CD4-positive, alpha-beta T cell treated with Interleukin-17A for 4 hours (primary cell): ENCODE data around the gene POLA1.

Source experiments
- DNase-seq: peaks from one replicate; pipeline ENCODE4 v3.0.0-alpha.2; 2020; ENCODE audit warnings: mixed read lengths

Gene POLA1

DNA sequence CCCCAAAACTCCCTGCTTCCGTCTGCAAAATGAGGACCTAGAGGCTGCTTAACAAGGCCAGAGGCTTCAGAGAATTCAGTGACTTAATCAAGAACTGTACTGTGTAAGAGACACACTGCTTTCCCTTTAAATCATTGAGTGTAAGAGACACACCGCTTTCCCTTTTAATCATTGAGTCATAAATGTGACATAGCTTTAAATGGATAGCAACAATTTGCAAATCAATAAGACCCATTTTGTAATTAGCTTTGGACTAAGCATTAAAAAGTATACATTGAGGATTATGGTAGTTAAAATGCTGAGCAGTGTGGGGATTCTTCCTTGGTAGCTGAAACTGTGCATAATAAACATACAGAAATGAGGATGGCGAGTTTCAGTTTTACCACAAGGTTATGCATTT is 290.2 kb downstream of the POLA1 start:
- DNase-seq: no peak

DNA sequence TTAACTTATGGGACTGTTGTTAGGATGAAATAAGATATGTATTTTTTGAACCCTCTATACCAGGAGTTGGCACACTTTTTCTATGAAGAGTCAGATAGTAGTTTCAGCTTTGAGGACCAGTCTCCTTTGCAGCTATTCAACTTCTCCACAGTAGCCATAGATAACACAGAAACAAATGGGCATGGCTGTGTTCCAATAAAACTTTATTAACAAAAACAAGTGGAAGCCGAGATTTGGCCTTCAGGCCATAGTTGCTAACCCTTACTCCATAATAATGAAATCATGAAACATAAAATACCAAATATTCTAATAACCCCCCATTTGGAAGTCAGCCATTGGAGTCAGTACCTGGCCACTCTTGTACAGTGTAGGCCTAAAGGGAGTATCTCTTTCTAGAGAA is 291.4 kb downstream of the POLA1 start:
- DNase-seq: no peak

DNA sequence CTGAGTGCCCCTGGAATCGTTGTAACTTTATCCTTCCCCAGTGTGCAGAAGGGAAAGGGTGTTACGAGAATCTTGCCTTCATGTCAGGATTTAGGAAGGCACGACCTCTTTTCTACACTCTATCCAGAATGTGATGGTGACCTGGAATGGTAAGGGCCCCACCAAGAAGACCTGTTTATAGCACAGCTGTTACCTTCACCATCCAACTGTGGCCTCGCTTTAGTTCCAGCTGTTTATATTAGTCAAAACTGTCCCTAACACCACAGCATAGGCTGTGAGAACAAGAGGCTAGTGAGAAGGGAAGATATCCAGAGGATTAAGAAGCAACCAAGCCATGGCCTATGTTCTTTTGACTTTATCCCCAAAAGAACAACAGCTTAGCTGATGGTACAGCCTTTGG is 294.0 kb downstream of the POLA1 start:
- DNase-seq: no peak

DNA sequence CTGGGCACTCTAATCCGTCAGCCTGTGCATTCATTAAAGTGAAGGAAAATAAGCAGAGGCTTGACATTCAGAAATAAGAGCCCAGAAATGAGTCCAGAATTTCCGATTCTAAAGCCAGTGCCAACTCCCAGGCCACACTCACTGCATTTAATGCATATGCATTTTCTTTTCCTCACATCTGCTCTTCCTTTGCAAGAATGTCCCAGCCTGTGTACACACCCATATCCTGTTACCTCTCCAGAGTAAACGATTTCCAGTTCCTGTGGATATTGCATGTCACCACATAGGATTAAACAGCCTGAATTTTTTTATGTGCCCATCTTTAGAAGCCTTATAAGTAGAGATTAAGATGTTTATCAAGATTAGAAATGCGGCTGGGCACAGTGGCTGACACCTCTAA is 294.6 kb downstream of the POLA1 start:
- no peak for DNase-seq

DNA sequence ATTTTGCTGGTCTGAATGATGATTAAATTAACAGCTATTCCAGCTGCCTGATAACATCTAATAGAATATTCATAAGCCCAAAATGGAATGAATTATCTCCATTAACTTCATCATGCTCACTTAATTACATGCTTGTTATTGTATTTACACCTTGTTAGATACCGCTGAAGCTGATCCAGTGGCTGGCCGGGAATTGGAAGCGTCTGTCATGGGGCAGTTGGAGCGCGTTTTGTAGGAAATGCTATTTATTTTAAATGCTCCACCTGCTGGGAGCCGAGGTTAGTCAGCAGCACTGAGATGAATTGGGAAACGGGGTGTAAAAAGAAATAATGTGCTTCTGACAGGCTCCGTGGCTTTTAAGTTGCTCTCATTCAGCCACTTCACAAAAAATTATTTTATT is 296.8 kb downstream of the POLA1 start:
- no peak for DNase-seq

DNA sequence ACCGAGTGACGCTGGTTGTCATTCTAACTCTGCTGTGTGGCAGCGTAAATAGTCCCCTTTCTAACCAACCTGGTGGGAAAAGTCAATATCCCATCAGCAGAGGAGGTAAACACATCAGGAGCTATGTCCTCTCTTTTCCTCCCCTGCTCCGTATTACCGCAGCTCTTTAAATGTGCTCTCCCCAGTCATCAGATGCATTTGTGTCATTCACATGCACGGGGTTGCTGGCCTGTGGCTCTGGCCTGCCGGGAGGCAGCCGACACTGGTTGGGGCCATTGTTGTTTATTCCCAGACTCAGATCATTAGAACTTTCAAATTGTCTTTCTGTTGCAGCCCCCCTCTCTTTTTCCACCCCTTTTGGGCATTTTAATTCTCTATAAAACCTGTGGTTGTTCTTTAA is 300.2 kb downstream of the POLA1 start:
- DNase-seq: no peak

DNA sequence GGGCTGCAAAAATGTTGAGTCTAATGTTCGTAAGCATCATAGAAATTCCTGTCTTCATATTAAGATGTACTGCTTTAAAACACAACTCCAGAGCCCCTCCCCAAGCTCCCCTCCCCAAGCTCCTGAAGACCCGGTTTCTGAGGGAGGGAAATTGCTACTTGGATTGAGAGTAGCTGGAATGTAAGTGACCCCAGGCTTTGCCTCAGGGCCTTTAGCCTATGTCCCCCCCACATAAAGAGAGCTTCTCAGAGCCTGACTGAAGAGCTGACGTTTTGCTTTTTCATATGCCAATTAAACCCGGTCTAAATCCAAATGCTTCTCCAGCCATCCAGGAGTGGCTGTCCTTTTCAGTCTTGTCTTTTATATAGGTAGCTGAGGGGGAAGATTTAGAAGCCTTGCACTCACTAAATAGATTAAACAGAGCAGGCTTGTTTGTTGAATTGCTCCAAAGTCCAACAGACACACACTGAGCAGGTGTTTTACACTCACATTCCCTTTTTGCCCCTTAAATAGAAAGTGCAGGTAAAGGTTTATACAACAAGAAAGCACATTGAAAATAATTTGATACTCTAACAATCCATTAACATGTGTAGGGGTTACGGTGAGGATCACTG is 302.5 kb downstream of the POLA1 start:
- DNase-seq: no peak

GRCh38 chrX:24999511-24999910 is 305.8 kb downstream of the POLA1 start:
- DNase-seq: no peak

DNA sequence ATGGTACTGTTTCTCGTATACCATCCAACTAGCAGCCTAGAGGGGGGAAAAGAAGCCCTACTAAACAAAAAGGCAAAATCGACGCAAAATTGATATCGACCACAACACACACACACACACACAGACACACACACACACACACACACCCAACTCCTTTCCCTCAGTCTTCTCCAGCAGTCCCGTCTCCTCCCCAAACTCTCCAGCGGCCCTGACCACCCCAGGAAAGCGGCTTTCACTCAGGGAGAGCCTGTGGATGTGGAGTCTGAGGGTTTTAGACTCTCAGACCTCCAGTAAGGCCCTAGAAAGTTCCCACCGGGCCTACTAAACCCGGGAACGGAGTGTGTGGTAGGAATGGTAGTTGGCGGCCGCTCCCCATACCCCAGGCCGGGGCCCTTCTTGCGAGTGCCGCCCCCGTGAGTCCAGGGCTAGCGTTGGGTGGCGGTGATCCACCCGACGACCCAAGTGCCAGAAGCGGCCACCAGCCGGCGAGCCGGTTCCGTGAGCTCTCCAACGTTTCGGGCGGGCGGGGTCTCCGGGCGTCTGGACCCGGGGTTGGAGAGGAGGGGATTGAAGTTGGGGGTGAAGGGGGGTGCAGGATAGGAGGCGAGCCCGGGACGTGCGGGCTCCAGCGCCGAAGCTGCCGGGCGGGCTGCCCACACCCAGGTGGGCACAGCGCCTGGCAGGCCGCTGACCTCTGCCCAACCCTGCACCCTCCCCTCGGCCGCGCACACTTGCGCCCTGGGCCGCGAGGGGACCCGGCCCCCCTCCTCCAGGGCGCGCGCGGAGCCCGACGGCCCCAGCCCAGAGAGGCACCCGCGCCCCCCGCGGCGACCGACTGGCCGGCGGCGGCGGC is 308.3 kb downstream of the POLA1 start:
- DNase-seq: no peak

DNA sequence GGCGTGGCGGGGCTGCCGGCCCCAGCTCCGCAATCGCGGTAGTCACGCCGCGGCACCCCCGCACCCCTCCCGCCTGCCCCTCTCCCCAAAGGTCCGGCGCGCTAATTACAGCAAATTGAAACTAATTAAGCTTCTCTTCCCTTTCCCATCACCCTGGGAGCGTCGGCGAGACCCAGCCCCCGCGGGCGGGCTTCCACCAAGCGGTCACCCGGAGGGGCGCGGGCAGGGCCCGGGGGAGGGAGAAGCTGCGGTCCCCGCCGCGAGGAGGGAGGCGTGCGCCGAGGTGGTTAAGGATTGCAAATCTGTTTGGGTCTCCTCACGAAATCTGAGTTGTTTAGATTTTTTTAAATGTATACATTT is 308.9 kb downstream of the POLA1 start:
- DNase-seq: no peak

DNA sequence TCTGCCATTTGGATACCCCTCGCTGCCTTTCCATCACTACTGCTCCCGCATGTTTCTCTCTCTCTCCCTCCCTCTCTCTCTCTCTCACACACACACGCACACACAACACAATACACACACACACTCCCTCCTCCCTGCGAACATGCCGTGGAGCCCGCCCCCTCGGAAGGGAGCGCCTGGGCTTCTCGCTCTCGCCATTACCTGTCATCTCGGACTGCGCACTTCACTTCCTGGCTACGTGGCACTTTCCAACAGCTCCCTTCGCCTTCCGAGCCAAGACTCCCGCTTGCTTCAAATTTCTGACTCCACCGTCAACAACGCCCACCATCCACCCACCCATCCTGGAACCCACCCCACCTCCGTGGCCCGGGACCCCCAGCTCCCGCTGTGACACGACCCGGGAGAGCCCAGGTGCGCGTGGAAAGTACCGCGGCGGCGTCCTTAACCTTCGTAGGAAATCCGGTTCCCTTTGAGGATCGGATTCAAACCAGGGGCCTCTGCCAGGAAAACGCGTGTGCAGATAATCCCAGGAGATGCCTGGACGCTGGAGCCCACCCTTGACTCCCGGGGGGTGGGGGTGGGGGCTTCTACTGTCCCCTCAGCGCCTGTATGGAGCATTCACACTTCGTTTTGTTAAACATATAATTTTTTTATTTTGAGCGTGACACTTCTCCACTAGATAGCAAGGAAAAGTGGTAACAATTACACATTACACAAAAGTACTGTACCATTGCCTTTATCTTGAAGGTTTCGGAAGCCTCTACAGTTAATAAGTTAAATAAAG is 309.5 kb downstream of the POLA1 start:
- no peak for DNase-seq

DNA sequence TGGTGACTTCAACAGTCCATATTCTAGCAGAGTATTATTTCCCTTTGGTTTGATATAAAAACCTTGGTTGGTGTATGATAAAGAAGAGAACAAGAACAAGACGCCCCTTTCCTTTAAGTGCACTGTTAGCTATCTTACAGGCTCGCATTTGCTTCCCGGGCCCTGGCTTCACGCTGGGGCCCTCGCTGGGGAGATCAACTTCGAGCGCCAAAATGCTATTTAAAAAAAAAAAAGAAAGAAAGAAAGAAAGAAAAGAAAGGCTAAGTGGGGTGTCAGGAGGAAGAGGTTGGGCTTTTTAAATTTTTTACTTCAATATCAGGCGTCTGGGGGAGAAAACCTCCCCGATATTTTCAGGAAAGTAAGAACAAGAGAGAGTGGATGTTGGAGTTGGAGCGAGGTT is 310.3 kb downstream of the POLA1 start:
- no peak for DNase-seq

- no peak for DNase-seq
Observed at GRCh38 chrX:25004485-25005032, 310.8 kb downstream of the POLA1 start.

DNA sequence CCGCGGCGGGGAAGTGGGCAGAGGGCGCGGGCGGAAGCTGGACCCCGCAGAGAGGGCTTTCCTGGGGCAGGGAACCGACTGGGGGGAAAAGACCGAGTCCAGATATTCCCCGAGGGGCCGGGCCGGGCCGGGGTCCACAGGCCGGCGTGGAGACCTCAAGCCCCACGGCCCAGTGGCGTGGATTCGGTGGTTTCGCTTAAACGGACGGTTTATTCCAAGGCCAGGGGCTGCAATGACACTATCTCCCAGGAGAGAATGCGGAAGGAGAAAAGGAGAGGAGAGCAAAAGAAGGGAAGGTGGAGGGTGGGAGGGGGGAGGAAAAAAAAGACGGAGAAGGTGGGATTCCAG is 311.3 kb downstream of the POLA1 start:
- no peak for DNase-seq

GRCh38 chrX:25005382-25006185 is 311.9 kb downstream of the POLA1 start:
- no peak for DNase-seq

GRCh38 chrX:25006586-25007058 is 312.9 kb downstream of the POLA1 start:
- no peak for DNase-seq

DNA sequence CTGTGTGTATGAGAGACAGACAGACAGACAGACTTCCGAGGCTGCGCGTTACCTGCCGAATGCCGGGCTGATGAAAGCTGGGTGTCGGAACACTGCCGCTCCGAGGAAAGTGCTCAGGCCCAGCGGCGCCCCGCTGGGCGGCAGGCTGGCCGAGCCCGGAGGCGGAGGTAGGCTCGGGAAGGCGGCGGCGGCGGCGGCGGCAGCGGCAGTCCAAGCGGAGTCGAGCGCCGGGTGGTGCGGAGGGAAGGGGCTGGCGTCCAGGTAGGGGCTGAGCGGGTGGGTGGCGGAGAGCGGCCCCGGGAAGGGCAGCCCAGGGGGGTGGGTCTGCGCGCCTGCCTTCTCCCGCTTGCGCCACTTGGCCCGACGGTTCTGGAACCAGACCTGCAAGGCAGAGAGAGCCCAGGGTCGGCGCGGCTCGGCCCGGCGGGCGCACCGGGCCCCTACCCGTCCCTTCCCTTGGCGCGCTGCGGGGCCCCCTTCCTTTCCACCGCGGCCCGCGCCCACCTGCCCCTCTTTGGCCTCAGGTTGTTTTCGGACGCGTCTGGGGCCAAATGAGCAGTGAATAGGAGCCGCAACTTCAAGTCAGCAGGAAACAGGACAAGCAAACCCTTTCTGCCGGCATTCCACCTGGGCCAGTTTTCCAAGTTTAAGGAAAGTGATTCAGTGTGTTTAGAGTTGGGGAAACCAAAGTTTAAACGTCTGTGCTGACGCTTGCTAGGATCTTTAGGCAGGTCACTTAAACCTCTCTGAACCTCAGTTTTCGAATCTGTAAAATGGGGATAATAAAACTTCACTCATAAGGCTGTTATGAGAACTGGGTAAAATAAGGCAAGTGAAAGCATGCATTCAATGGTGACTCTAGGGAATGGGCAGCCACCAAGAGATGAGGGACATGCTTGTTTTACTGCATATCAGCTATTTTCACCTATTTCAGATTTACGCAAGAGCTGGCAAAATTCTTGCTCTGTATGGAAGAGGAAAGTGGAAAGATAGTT is 313.6 kb downstream of the POLA1 start:
- DNase-seq: no peak

GRCh38 chrX:25009407-25009806 is 315.7 kb downstream of the POLA1 start:
- DNase-seq: no peak

GRCh38 chrX:25010784-25011588 is 317.3 kb downstream of the POLA1 start:
- no peak for DNase-seq
